HUES6 (cell line): ENCODE data around the gene DHX36.
A peak's percentile ranks its signal among the peaks of the same experiment; 100 is the strongest.

Experiments used
- H3K27ac ChIP-seq: 2 replicates; pipeline ENCODE4 v1.7.0; 2013; ENCODE audit warnings: low read depth, mild to moderate bottlenecking, low read length, inconsistent platforms
- H3K27me3 ChIP-seq: 2 replicates; pipeline ENCODE4 v1.6.1; 2013; ENCODE audit warnings: low read length; ENCODE audit not compliant: control insufficient read depth, insufficient read depth
- H3K36me3 ChIP-seq: 2 replicates; pipeline ENCODE4 v1.6.1; 2013; ENCODE audit warnings: low read length; ENCODE audit not compliant: control insufficient read depth, insufficient read depth
- H3K4me1 ChIP-seq: 2 replicates; pipeline ENCODE4 v1.6.1; 2013; ENCODE audit warnings: low read length; ENCODE audit not compliant: control insufficient read depth, insufficient read depth
- H3K4me3 ChIP-seq: 2 replicates; pipeline ENCODE4 v1.5.1; 2013; ENCODE audit warnings: low read depth, low read length
- H3K9ac ChIP-seq: one replicate; pipeline ENCODE4 v1.6.1; 2013; ENCODE audit warnings: mild to moderate bottlenecking, low read length
- H3K9me3 ChIP-seq: 2 replicates; pipeline ENCODE4 v1.6.1; 2013; ENCODE audit warnings: low read depth, low read length; ENCODE audit not compliant: control insufficient read depth, insufficient read depth

The DHX36 gene, protein sequence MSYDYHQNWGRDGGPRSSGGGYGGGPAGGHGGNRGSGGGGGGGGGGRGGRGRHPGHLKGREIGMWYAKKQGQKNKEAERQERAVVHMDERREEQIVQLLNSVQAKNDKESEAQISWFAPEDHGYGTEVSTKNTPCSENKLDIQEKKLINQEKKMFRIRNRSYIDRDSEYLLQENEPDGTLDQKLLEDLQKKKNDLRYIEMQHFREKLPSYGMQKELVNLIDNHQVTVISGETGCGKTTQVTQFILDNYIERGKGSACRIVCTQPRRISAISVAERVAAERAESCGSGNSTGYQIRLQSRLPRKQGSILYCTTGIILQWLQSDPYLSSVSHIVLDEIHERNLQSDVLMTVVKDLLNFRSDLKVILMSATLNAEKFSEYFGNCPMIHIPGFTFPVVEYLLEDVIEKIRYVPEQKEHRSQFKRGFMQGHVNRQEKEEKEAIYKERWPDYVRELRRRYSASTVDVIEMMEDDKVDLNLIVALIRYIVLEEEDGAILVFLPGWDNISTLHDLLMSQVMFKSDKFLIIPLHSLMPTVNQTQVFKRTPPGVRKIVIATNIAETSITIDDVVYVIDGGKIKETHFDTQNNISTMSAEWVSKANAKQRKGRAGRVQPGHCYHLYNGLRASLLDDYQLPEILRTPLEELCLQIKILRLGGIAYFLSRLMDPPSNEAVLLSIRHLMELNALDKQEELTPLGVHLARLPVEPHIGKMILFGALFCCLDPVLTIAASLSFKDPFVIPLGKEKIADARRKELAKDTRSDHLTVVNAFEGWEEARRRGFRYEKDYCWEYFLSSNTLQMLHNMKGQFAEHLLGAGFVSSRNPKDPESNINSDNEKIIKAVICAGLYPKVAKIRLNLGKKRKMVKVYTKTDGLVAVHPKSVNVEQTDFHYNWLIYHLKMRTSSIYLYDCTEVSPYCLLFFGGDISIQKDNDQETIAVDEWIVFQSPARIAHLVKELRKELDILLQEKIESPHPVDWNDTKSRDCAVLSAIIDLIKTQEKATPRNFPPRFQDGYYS

GRCh38 chr3:154323891-154324738 lies at the start of gene DHX36:
DHX36 (minus strand) TSS chr3:154324487; CDS start chr3:154324416, 71 bp downstream.
- H3K9ac ChIP-seq = peak within 1 kb of the TSS; percentile 92
- peak within 1 kb of the TSS; percentile 92 for H3K27ac ChIP-seq
- H3K9me3 ChIP-seq = no peaks in the 10 kb centered on the region
- H3K36me3 ChIP-seq = peaks cover 8% of the 10 kb centered on the region; the same call in 1 of the 2 replicates
- peak within 1 kb of the TSS; percentile 98 for H3K4me3 ChIP-seq
- H3K4me1 ChIP-seq = peaks cover 16% of the 10 kb centered on the region
- H3K27me3 ChIP-seq = no peaks in the 10 kb centered on the region

DNA sequence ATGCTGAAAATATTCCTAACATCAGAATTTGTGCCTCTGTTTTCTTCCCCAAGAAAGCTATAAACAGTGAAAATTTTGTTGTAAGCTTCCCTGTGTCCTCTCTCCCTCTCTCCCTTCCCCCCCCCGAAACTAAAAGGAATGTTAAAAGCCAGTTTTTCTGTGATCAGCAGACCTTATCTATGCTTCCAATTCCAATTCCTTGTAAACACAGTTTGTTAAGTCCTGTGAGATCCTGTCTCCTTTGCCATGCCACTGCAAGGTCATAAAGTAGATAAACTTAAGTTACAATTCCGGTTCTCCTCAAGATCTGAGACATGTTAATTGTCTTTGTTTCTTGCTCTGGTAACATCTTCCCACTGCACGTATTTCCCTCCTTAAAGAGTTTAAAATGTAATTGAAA lies 42.9 kb upstream of the DHX36 start:
- Histone ChIP-seq H3K27ac (peak overlapping the region; percentile 19; the same call in 1 of the 2 replicates), H3K36me3 (no peaks in the 10 kb centered on the region), H3K9ac (no peak overlapping the region), H3K27me3 (no peaks in the 10 kb centered on the region), H3K9me3 (peaks cover 11% of the 10 kb centered on the region), H3K4me3 (no peak overlapping the region), H3K4me1 (no peaks in the 10 kb centered on the region)

DNA sequence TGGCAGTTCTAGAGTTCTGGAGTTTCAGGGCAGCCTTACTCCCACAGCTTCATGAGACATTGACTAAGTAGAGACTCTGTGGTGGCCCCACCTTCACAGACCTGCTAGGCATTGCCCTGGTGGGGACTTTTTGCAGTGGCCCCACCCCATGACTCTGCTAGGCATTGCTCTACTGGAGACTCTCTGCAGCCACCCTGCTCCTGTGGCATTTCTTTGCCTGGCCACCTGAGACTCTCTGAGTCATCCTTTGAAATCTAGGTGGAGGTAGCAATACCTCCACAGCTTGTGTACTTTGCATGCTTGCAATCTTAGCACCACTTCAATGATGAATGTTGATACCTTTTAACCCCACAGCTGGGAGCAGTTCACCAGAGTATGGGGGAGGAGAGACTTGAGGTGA lies 40.6 kb upstream of the DHX36 start:
- H3K4me3 ChIP-seq = no peak overlapping the region
- H3K36me3 ChIP-seq = no peaks in the 10 kb centered on the region
- H3K4me1 ChIP-seq = no peaks in the 10 kb centered on the region
- no peaks in the 10 kb centered on the region for H3K27me3 ChIP-seq
- H3K9me3 ChIP-seq = peaks cover 11% of the 10 kb centered on the region
- H3K27ac ChIP-seq = no peak overlapping the region
- no peak overlapping the region for H3K9ac ChIP-seq

DNA sequence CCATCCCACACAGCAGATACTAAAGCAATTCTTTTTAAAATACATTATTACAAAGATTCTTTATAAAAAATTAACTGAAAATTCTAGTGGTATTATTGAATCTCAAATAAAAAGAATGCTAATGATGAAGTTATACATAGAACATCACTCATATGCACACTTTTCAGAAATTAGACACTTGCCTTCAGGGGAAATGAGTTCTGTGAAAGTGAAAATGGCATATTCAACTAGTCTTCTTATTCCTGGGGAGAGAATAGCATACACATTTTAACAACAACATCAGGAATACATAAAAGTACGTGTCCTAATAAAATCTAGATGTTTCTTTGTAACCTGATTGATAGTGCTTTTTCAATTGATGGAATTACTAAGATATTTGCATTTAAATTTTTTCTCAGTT lies 36.8 kb upstream of the DHX36 start:
- no peaks in the 10 kb centered on the region for H3K36me3 ChIP-seq
- H3K9me3 ChIP-seq = peaks cover 11% of the 10 kb centered on the region
- H3K27me3 ChIP-seq = no peaks in the 10 kb centered on the region
- no peak overlapping the region for H3K4me3 ChIP-seq
- H3K27ac ChIP-seq = no peak overlapping the region
- H3K9ac ChIP-seq = no peak overlapping the region
- no peaks in the 10 kb centered on the region for H3K4me1 ChIP-seq

DNA sequence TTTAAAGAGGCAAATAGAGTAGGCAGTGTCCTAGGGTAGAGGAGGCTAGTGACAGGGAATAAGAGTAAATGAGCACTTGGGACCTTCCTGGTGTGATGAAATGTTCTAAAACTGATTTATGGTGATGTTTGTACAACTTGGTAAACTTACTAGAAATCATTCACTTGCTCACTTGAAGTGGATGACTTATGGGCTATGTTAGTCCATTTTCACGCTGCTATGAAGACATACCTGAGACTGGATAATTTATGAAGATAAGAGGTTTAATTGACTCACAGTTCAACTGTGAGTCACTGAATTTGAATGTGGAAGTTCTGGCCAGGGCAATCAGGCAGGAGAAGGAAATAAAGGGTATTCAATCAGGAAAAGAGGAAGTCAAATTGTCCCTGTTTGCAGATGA lies 31.7 kb upstream of the DHX36 start:
- Histone ChIP-seq H3K9ac (no peak overlapping the region), H3K36me3 (no peaks in the 10 kb centered on the region), H3K27ac (no peak overlapping the region), H3K9me3 (no peaks in the 10 kb centered on the region), H3K27me3 (no peaks in the 10 kb centered on the region), H3K4me3 (no peak overlapping the region), H3K4me1 (no peaks in the 10 kb centered on the region)

DNA sequence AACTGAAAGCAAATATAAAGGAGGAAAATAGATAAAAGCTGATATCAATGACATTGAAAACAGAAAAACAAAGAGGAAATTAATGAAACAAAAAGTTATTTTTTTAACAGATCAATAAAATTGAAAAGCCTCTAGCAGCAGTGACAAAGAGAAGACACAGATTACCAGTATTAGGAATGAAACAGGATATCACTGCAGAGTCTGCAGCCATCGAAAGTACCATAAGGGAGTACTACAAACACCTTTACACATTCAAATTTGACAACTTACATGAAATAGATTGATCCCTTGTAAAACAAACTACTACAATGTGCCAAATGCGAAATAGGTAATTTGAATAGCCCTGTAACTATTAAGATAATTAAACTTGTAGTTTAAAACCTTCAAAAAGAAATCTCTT lies 24.9 kb upstream of the DHX36 start:
- Histone ChIP-seq H3K4me1 (peaks cover 3% of the 10 kb centered on the region; the same call in 1 of the 2 replicates), H3K9me3 (no peaks in the 10 kb centered on the region), H3K36me3 (no peaks in the 10 kb centered on the region), H3K27ac (no peak overlapping the region), H3K4me3 (no peak overlapping the region), H3K27me3 (no peaks in the 10 kb centered on the region), H3K9ac (no peak overlapping the region)

- H3K27ac ChIP-seq = no peak overlapping the region
Measured at GRCh38 chr3:154345422-154346122, 21.3 kb upstream of the DHX36 start.

DNA sequence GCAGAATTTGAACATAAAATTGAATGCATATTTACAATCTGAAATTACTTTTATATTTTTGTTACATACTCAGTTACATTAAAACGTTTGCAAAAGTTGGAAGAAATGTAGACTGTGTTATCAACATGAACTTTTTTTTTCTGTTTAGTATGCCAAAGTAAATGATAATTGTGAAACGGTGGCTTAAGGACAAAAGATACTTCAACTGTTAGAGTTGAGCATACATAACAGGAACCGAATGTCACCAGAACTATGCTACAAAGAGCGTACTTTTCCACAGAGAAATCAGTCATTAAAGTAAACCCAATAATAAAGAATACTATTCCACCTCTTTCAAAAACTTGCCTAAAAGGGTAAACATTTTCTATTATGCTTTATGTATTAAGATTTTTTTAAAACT lies 14.3 kb upstream of the DHX36 start:
- H3K9me3 ChIP-seq = no peaks in the 10 kb centered on the region
- no peaks in the 10 kb centered on the region for H3K4me1 ChIP-seq
- H3K27ac ChIP-seq = no peak overlapping the region
- no peaks in the 10 kb centered on the region for H3K36me3 ChIP-seq
- no peaks in the 10 kb centered on the region for H3K27me3 ChIP-seq
- no peak overlapping the region for H3K4me3 ChIP-seq
- H3K9ac ChIP-seq = no peak overlapping the region

More at GRCh38 chr3:154345422-154346122, 21.3 kb upstream of the DHX36 start:
- Histone ChIP-seq H3K36me3 (no peaks in the 10 kb centered on the region), H3K4me1 (peaks cover 3% of the 10 kb centered on the region; the same call in 1 of the 2 replicates), H3K9ac (no peak overlapping the region), H3K9me3 (no peaks in the 10 kb centered on the region), H3K27me3 (no peaks in the 10 kb centered on the region), H3K4me3 (no peak overlapping the region)

DNA sequence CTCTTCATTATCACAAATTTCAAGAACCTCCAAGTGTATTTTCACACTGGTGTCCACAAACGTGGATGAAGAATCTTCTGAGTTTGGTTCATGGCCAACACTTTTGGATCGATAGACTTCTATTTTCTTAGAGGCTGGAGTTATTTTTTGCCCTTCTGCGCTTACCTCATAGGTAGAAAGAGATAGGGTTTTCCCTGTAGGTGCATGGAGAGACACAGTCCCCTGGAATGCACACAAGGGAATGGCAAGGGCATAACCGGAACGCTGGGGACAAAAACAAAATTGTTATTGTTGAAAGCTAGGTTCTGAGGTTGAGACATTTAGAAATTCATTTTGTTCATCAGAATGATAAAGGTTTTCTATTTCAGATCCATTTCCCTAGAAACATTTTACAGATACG lies 13.7 kb upstream of the DHX36 start:
- no peak overlapping the region for H3K27ac ChIP-seq
- H3K36me3 ChIP-seq = no peaks in the 10 kb centered on the region
- H3K4me1 ChIP-seq = no peaks in the 10 kb centered on the region
- H3K9me3 ChIP-seq = no peaks in the 10 kb centered on the region
- no peak overlapping the region for H3K4me3 ChIP-seq
- no peak overlapping the region for H3K9ac ChIP-seq
- H3K27me3 ChIP-seq = no peaks in the 10 kb centered on the region

DNA sequence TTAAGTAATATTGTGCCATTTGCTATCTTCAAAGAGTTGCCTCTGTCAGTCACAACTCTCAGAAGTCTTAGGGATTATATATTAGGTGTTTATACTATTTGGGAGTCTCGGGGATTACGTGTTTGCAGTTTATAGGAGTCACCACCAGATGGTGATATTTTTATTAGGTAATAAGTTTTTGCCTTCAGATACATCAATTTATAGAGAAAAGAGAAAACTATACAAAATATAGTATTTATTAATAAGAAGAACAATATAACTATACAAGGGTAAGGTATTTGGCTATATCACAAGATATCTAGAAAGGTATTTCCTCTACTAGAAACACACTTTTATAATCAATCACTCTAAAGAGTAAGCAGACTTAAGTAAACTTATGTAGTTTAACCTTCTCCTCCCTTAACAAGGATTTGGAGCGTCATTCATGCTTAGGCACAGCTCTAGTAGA lies 10.7 kb upstream of the DHX36 start:
- Histone ChIP-seq H3K27ac (no peak overlapping the region), H3K36me3 (no peaks in the 10 kb centered on the region), H3K27me3 (no peaks in the 10 kb centered on the region), H3K4me3 (no peak overlapping the region), H3K4me1 (no peaks in the 10 kb centered on the region), H3K9ac (no peak overlapping the region), H3K9me3 (no peaks in the 10 kb centered on the region)
